22Rv1 (cell line): ENCODE results near the gene C18orf32.

ENCODE experiments used
- ZFX ChIP-seq: fragments of 450-650 bp; IDR thresholded peaks from 2 replicates; pipeline ENCODE4 v1.6.1; 2017; ENCODE audit warnings: antibody characterized with exemption, borderline replicate concordance
- TF ChIP-seq, protein P1 (sequence below): fragments of 450-650 bp; IDR thresholded peaks from 2 replicates; pipeline ENCODE4 v1.5.1; 2017; ENCODE audit warnings: mild to moderate bottlenecking

DNA sequence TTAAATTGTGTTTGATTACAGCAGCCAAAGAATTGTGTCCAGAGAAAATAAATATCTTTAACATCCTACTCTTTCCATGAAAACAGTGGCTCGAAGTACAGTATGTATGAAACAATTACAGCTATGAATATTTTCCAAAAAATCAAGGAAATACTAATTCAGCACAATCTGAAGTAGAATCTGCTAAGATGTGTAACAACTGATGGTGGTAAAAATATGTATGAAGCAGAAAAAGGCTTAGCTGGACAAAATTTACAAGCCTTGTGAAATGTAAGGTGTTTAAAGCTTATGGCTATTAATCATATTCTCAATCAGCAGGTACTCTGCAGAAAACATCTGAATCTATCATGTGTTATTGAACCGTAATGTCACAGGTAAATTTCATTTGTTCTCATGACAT, 43.2 kb downstream of the C18orf32 start:
- TF ChIP-seq, protein P1, sequence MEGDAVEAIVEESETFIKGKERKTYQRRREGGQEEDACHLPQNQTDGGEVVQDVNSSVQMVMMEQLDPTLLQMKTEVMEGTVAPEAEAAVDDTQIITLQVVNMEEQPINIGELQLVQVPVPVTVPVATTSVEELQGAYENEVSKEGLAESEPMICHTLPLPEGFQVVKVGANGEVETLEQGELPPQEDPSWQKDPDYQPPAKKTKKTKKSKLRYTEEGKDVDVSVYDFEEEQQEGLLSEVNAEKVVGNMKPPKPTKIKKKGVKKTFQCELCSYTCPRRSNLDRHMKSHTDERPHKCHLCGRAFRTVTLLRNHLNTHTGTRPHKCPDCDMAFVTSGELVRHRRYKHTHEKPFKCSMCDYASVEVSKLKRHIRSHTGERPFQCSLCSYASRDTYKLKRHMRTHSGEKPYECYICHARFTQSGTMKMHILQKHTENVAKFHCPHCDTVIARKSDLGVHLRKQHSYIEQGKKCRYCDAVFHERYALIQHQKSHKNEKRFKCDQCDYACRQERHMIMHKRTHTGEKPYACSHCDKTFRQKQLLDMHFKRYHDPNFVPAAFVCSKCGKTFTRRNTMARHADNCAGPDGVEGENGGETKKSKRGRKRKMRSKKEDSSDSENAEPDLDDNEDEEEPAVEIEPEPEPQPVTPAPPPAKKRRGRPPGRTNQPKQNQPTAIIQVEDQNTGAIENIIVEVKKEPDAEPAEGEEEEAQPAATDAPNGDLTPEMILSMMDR = no peak
- no peak for TF ChIP-seq ZFX
